Chondrocyte (in vitro differentiated cells): ENCODE measurements around the gene DUSP19. TPM values are rescaled to one million over a fixed set of nuclear protein-coding genes. Genes with fewer than 3 reads are reported as not detected.
A peak's percentile ranks its signal among the peaks of the same experiment; 100 is the strongest.
"Not testable (repeated sequence)": the region's sequence is repeated elsewhere in the genome, so short reads cannot be mapped to it uniquely, and the experiment has no call there.

Experiments
- DNase-seq: peaks from one replicate; pipeline ENCODE4 v3.0.0; 2021; ENCODE audit warnings: mixed read lengths, low spot score
- H3K27ac Mint-ChIP-seq: one replicate; pipeline ENCODE4 v1.8.0; 2021; ENCODE audit warnings: mild to moderate bottlenecking, moderate library complexity, mixed read lengths; ENCODE audit not compliant: unreplicated experiment
- H3K27me3 Mint-ChIP-seq: 2 replicates; pipeline ENCODE4 v1.8.0; 2021; ENCODE audit warnings: low read depth, mixed read lengths
- H3K36me3 Mint-ChIP-seq: 2 replicates; pipeline ENCODE4 v1.8.0; 2021; ENCODE audit warnings: low read depth, mixed read lengths
- H3K4me1 Mint-ChIP-seq: 2 replicates; pipeline ENCODE4 v1.8.0; 2021; ENCODE audit warnings: low read depth, mild to moderate bottlenecking, mixed read lengths
- H3K4me3 Mint-ChIP-seq: one replicate; pipeline ENCODE4 v1.8.0; 2021; ENCODE audit warnings: mild to moderate bottlenecking, moderate library complexity, mixed read lengths; ENCODE audit not compliant: unreplicated experiment
- H3K9me3 Mint-ChIP-seq: 2 replicates; pipeline ENCODE4 v1.8.0; 2021; ENCODE audit warnings: low read depth, mixed read lengths
- total RNA-seq: library from RNA; stranded (reverse); gene quantifications from 3 replicates; pipeline ENCODE4 v1.2.1, GENCODE V29; 2021
- TF ChIP-seq, protein P1 (sequence below): fragments of 200-600 bp; sonication (generic); IDR thresholded peaks from 2 replicates; pipeline ENCODE4 v1.5.0; 2021; ENCODE audit warnings: antibody characterized with exemption, mild to moderate bottlenecking, moderate library complexity

Gene DUSP19
- total RNA-seq, 1 donor from 2014 or later = 4.1 TPM

- peak within 1 kb of the TSS; percentile 80 for H3K4me3 Mint-ChIP-seq
- TF ChIP-seq, protein P1, sequence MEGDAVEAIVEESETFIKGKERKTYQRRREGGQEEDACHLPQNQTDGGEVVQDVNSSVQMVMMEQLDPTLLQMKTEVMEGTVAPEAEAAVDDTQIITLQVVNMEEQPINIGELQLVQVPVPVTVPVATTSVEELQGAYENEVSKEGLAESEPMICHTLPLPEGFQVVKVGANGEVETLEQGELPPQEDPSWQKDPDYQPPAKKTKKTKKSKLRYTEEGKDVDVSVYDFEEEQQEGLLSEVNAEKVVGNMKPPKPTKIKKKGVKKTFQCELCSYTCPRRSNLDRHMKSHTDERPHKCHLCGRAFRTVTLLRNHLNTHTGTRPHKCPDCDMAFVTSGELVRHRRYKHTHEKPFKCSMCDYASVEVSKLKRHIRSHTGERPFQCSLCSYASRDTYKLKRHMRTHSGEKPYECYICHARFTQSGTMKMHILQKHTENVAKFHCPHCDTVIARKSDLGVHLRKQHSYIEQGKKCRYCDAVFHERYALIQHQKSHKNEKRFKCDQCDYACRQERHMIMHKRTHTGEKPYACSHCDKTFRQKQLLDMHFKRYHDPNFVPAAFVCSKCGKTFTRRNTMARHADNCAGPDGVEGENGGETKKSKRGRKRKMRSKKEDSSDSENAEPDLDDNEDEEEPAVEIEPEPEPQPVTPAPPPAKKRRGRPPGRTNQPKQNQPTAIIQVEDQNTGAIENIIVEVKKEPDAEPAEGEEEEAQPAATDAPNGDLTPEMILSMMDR = peak; percentile 88
- no peaks in the 10 kb centered on the region for H3K36me3 Mint-ChIP-seq
- DNase-seq = peak; percentile 95
- H3K27me3 Mint-ChIP-seq = no peaks in the 10 kb centered on the region
- H3K27ac Mint-ChIP-seq = peak within 1 kb of the TSS; percentile 96
- peaks cover 40% of the 10 kb centered on the region for H3K4me1 Mint-ChIP-seq
- H3K9me3 Mint-ChIP-seq = no peaks in the 10 kb centered on the region
Observed at GRCh38 chr2:183038341-183039300, 39.9 kb upstream of the DUSP19 start, which contains the start of gene NCKAP1. NCKAP1 (minus strand) TSS chr2:183038457; CDS start chr2:183038099, 358 bp downstream.

GRCh38 chr2:183040604-183041003 lies 37.9 kb upstream of the DUSP19 start:
- DNase-seq = no peak
- Mint-ChIP-seq H3K9me3 (no peaks in the 10 kb centered on the region), H3K36me3 (no peaks in the 10 kb centered on the region), H3K4me3 (no peak overlapping the region), H3K27ac (no peak overlapping the region), H3K27me3 (no peaks in the 10 kb centered on the region), H3K4me1 (peaks cover 20% of the 10 kb centered on the region)
- TF ChIP-seq, protein P1 = no peak

DNA sequence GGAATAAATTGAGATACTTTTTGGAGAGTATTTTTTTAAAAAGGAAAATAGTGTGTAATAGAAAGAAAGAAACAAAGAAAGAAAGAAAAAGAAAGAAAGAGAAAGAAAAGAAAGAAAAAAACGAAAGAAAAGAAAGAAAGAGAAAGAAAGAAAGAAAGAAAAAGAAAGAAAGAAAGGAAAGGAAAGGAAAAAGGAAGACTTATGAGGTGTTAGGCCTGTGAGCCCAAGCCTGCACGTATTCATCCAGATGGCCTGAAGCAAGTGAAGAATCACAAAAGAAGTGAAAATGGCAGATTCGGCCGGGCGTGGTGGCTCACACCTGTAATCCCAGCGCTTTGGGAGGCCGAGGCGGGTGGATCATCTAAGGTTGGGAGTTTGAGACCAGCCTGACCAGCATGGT lies 35.0 kb upstream of the DUSP19 start:
- H3K36me3 Mint-ChIP-seq, H3K4me3 Mint-ChIP-seq, H3K4me1 Mint-ChIP-seq, H3K27me3 Mint-ChIP-seq, H3K27ac Mint-ChIP-seq, DNase-seq, H3K9me3 Mint-ChIP-seq: not testable (repeated sequence)

DNA sequence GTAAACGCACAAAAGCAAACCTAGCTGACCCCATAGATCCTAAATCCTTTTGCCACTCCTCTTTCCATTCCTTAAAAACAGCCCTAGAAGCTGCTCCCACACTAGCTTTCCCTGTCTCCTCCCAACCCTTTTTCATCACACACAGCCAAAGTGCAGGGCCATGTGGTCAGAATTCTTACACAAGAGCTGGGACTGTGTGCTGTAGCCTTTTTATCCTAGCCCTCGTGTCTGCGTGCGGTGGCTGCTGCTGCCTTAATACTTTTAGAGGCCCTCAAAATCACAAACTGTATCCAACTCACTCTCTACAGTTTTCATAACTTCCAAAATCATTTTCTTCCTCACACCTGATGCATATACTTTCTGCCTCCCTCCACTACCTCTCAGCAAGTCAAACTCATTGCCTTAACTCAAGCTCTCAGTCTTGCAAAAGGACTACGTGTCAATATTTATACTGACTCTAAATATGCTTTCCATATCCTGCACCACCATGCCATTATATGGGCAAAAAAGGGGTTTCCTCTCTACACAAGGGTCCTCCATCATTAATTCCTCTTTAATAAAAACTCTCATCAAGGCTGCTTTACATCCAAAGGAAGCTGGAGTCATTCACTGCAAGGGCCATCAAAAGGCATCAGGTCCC lies 30.9 kb upstream of the DUSP19 start:
- H3K27me3 Mint-ChIP-seq, H3K4me3 Mint-ChIP-seq, H3K27ac Mint-ChIP-seq, DNase-seq, H3K36me3 Mint-ChIP-seq, H3K9me3 Mint-ChIP-seq, H3K4me1 Mint-ChIP-seq: not testable (repeated sequence)

GRCh38 chr2:183049420-183049819 lies 29.1 kb upstream of the DUSP19 start:
- H3K9me3 Mint-ChIP-seq = no peaks in the 10 kb centered on the region
- no peaks in the 10 kb centered on the region for H3K27me3 Mint-ChIP-seq
- no peak overlapping the region for H3K4me3 Mint-ChIP-seq
- H3K36me3 Mint-ChIP-seq = no peaks in the 10 kb centered on the region
- TF ChIP-seq, protein P1 = no peak
- H3K4me1 Mint-ChIP-seq = no peaks in the 10 kb centered on the region
- no peak overlapping the region for H3K27ac Mint-ChIP-seq
- no peak for DNase-seq

DNA sequence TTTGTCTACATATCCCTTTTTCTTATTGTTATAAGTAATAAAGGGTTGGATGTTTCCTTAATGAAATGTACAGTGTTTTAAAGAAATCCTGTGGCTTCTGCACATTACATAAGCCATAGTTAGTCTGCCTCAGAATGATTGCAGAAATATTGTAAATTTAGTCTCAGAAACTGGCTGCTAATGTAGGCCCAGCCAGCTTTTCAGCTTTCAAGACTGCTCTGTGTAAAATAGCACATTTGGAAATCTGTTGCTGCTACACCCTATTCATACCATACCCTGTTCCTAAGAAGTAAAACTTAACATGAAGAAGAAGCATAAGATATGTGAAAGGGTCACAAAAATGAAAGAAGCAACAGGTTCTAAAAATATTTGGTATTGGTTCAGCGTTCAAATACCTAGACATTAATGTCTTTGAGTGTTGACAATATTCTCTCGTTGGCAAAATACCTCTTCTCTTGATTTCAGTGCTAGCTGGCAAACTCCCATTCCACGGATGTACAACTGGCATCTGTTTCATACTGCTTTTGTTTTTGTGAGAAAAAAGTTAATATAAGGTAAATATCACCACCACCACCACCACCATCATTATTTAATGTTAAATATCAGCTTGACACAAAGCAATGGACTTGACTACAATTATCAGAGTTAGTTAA lies 21.1 kb upstream of the DUSP19 start:
- H3K36me3 Mint-ChIP-seq = no peaks in the 10 kb centered on the region
- H3K27me3 Mint-ChIP-seq = no peaks in the 10 kb centered on the region
- H3K4me1 Mint-ChIP-seq = peaks cover 17% of the 10 kb centered on the region
- H3K27ac Mint-ChIP-seq = no peak overlapping the region
- DNase-seq = no peak
- no peaks in the 10 kb centered on the region for H3K9me3 Mint-ChIP-seq
- H3K4me3 Mint-ChIP-seq = no peak overlapping the region
- TF ChIP-seq, protein P1 = no peak
